Activated CD8-positive, alpha-beta T cell treated with anti-CD3 and anti-CD28 coated beads, Interleukin-2, amount 10 ng/mL, durations not matched to agents 7 days and 5 days (primary cell): ENCODE data around the gene DNAJB14. TPM values are rescaled to one million over a fixed set of nuclear protein-coding genes. Genes with fewer than 3 reads are reported as not detected.
"Not testable (repeated sequence)": the region's sequence is repeated elsewhere in the genome, so short reads cannot be mapped to it uniquely, and the experiment has no call there.

Source experiments
- ATAC-seq: fragments of 150-1000 bp; cut with Tn5 transposase; one replicate; pipeline ENCODE4 v1.10.0; 2021; ENCODE audit warnings: moderate library complexity
- CTCF ChIA-PET: fragments of 350-600 bp; sonication (Branson Sonifier 250); formaldehyde crosslinking; loops from one replicate; lab custom pipeline; 2021; ENCODE audit warnings: antibody characterized with exemption; lab: Charles Lee
- POLR2A ChIA-PET: fragments of 350-600 bp; sonication (Branson Sonifier 250); formaldehyde crosslinking; loops from one replicate; lab custom pipeline; 2021; ENCODE audit warnings: antibody characterized with exemption; lab: Charles Lee
- DNase-seq: peaks from one replicate; pipeline ENCODE4 v3.0.0-alpha.2; 2020
- H3K27ac Mint-ChIP-seq: one replicate; pipeline ENCODE4 v1.8.0; 2021; ENCODE audit warnings: mild to moderate bottlenecking, mixed read lengths
- H3K27me3 Mint-ChIP-seq: one replicate; pipeline ENCODE4 v1.8.0; 2021; ENCODE audit warnings: low read depth, mixed read lengths
- H3K36me3 Mint-ChIP-seq: one replicate; pipeline ENCODE4 v1.8.0; 2021; ENCODE audit warnings: low read depth, mixed read lengths
- H3K4me1 Mint-ChIP-seq: one replicate; pipeline ENCODE4 v1.8.0; 2021; ENCODE audit warnings: low read depth, mixed read lengths
- H3K4me3 Mint-ChIP-seq: one replicate; pipeline ENCODE4 v1.8.0; 2021; ENCODE audit warnings: mild to moderate bottlenecking, mixed read lengths
- H3K9me3 Mint-ChIP-seq: one replicate; pipeline ENCODE4 v1.8.0; 2022; ENCODE audit warnings: mixed read lengths; ENCODE audit not compliant: insufficient read depth
- total RNA-seq, 2 experiments: library from RNA; stranded (reverse); gene quantifications; one replicate each; pipeline ENCODE4 v1.2.3, GENCODE V29; 2021

DNAJB14 gene
- total RNA-seq, 2 experiments from 2014 or later, result 52.7 to 54.6 TPM

DNA sequence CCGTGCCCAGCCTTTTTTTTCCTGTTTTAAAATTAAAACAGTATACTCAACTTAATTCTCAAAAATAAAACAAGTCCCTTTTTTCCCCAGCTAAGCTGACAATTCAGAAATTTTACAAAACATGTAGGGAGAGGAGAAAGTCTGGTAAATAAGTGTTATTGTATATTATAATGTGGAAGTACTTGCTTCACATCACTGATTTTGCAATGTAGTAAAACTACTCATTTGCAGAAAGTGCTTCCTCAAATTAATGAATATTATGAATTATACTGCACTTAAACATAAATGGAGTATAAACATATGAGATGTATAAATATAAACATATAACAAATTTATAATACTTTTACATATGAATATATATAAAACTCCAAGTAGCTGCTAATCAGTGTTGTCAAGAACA, 15.3 kb upstream of the DNAJB14 start:
- peaks cover 9% of the 10 kb centered on the region for H3K36me3 Mint-ChIP-seq

DNA sequence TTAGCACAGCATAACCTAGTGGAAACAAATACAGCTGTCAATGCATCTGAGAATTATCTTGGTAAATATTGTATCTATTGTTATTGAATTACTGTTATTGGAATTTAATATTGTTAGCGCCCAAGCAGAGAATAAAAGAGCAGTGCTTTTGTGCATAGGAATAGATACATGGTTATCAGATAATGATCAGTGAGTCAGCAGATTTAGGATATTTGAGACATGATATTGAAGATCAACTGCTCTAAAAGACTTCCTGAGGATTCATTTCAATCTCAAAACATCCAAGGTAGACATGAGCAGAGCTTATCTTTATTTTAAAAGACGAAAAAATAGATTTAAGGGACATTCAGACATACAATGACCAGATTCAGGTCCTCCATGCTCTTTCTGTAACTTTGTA, 14.2 kb upstream of the DNAJB14 start:
- ChIA-PET CTCF (interaction anchor here (0.7 to 1.3 kb wide), 2 partner anchors 10 to 12 kb away, joined by 3 to 5 read pairs; no protein-coding TSS in a partner anchor), POLR2A (interaction anchor here (1.0 kb wide), 1 partner anchor 10 kb away, joined by 4 read pairs; no protein-coding TSS in a partner anchor)
- Mint-ChIP-seq H3K4me3 (no peak overlapping the region), H3K36me3 (peaks cover 9% of the 10 kb centered on the region), H3K4me1 (peaks cover 12% of the 10 kb centered on the region), H3K9me3 (peaks cover 7% of the 10 kb centered on the region), H3K27me3 (peaks cover 4% of the 10 kb centered on the region), H3K27ac (no peak overlapping the region)
- DNase-seq (no peak), ATAC-seq (no peak)

More for the DNA sequence above, 15.3 kb upstream of the DNAJB14 start:
- ChIA-PET POLR2A (interaction anchor here (2.4 kb wide), 1 partner anchor 11 kb away, joined by 7 read pairs; the partner anchor contains the start of gene H2AZ1), CTCF (interaction anchor here (1.5 to 1.8 kb wide), 3 partner anchors 11 to 77 kb away, joined by 3 to 4 read pairs (median 4); partner anchors contain the start of gene H2AZ1)
- DNase-seq (no peak), ATAC-seq (no peak)
- Mint-ChIP-seq H3K9me3 (peaks cover 7% of the 10 kb centered on the region), H3K4me3 (no peak overlapping the region), H3K4me1 (peaks cover 21% of the 10 kb centered on the region), H3K27me3 (peaks cover 4% of the 10 kb centered on the region), H3K27ac (no peak overlapping the region)

DNA sequence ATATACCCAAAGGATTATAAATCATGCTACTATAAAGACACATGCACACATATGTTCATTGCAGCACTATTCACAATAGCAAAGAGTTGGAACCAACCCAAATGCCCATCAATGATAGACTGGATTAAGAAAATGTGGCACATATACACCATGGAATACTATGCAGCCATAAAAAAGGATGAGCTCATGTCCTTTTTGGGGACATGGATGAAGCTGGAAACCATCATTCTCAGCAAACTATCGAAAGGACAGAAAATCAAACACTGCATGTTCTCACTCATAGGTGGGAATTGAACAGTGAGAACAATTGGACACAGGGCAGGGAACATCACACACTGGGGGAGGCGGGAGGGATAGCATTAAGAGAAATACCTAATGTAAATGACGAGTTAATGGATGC, 11.8 kb upstream of the DNAJB14 start:
- H3K36me3 Mint-ChIP-seq, H3K27me3 Mint-ChIP-seq, H3K4me3 Mint-ChIP-seq, H3K4me1 Mint-ChIP-seq, H3K27ac Mint-ChIP-seq, CTCF ChIA-PET, ATAC-seq, H3K9me3 Mint-ChIP-seq, DNase-seq: not testable (repeated sequence)
- POLR2A ChIA-PET, result interaction anchor here (0.5 kb wide), 1 partner anchor 61 kb away, joined by 4 read pairs; no protein-coding TSS in a partner anchor

DNA sequence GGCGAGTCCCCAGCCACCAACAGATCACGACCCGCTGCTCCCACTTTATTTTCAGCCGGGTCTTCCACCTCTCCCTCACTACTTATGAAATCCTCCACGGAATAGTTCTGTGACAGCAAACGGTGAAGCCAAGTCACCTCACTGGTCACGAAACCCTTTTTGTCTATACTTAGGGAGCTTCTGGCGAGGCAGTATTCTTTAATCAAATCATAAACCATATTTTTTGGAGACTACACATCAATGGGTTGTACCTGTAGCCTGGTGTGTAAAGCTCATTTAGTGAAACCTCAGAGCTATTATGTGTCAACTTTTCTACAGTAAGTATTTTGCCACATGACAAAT, 4.5 kb upstream of the DNAJB14 start:
- CTCF ChIA-PET, result interaction anchor here (0.8 to 1.9 kb wide), 6 partner anchors 10 to 143 kb away, joined by 4 to 9 read pairs (median 5); no protein-coding TSS in a partner anchor
- POLR2A ChIA-PET, result interaction anchor here (0.8 to 7.0 kb wide), 14 partner anchors 10 to 387 kb away, joined by 3 to 55 read pairs (median 4); partner anchors contain the start of genes DAPP1, LAMTOR3 and TRMT10A

DNA sequence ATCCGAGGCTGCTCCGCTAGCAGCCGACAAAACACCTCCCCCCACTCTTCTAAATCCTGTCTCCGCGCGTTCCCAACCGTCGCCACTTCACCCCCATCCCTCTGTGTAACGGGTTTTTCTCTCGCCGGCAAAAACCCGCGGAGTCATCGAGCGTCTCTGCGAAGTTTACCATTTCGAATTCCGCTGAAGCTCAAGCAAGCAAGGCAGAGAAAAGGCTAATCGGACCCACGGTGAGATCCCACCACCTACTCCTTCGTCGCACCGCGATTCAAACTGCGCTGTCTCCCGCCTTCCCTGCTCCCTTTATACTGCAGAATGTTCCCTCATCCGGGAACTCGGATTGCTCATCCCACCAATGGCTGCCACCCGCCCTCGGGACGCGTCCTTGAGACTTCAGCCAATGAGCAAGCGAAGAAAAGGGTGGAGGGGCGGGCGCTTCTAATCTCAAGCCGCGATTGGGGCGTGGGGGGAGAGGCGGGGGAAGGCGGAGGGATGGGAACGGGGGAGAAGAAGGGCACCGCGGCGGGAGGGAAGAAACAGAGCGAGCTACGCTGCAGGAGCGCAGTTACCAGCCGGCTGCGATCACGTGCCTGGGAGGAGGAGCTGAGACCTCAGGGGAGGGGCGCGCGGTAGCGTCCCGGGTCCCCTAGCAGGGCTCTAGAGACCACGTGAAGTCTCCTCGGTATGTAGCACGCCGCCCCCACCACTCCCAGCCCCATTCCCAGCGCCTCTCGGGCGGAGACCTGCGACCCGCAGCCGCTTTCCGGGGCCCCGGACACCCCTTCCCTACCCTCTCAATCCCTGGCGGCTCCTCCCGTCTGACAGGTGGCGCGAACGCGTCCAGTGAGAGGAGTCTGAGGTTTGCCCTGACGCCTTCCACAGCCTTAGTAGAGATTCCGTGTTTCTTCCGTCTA, 3.8 kb upstream of the DNAJB14 start, which contains the start of gene H2AZ1:
Gene H2AZ1 (minus strand): TSS at position 277 of the 914 bp plus-strand sequence. CDS start 105 bp downstream, at position 172.
- H3K27ac Mint-ChIP-seq, result no peak within 1 kb of the TSS
- H3K4me1 Mint-ChIP-seq, result peaks cover 30% of the 10 kb centered on the region
- peaks cover 26% of the 10 kb centered on the region for H3K36me3 Mint-ChIP-seq
- H3K9me3 Mint-ChIP-seq, result no peaks in the 10 kb centered on the region
- DNase-seq, result peak; percentile 99
- ChIA-PET POLR2A (interaction anchor here (0.6 to 7.0 kb wide), 15 partner anchors 9 to 386 kb away, joined by 3 to 55 read pairs (median 3); partner anchors contain the start of genes DAPP1, LAMTOR3 and TRMT10A), CTCF (interaction anchor here (0.8 to 1.9 kb wide), 7 partner anchors 10 to 143 kb away, joined by 3 to 9 read pairs (median 5); no protein-coding TSS in a partner anchor)
- H3K4me3 Mint-ChIP-seq, result no peak within 1 kb of the TSS
- peak; percentile 66 for ATAC-seq
- H3K27me3 Mint-ChIP-seq, result no peaks in the 10 kb centered on the region

More for the DNA sequence above, 4.5 kb upstream of the DNAJB14 start:
- H3K36me3 Mint-ChIP-seq, result peaks cover 19% of the 10 kb centered on the region
- no peaks in the 10 kb centered on the region for H3K9me3 Mint-ChIP-seq
- DNase-seq (no peak), ATAC-seq (no peak)
- no peak overlapping the region for H3K4me3 Mint-ChIP-seq
- H3K27me3 Mint-ChIP-seq, result no peaks in the 10 kb centered on the region
- H3K4me1 Mint-ChIP-seq, result peaks cover 23% of the 10 kb centered on the region
- H3K27ac Mint-ChIP-seq, result no peak overlapping the region

DNA sequence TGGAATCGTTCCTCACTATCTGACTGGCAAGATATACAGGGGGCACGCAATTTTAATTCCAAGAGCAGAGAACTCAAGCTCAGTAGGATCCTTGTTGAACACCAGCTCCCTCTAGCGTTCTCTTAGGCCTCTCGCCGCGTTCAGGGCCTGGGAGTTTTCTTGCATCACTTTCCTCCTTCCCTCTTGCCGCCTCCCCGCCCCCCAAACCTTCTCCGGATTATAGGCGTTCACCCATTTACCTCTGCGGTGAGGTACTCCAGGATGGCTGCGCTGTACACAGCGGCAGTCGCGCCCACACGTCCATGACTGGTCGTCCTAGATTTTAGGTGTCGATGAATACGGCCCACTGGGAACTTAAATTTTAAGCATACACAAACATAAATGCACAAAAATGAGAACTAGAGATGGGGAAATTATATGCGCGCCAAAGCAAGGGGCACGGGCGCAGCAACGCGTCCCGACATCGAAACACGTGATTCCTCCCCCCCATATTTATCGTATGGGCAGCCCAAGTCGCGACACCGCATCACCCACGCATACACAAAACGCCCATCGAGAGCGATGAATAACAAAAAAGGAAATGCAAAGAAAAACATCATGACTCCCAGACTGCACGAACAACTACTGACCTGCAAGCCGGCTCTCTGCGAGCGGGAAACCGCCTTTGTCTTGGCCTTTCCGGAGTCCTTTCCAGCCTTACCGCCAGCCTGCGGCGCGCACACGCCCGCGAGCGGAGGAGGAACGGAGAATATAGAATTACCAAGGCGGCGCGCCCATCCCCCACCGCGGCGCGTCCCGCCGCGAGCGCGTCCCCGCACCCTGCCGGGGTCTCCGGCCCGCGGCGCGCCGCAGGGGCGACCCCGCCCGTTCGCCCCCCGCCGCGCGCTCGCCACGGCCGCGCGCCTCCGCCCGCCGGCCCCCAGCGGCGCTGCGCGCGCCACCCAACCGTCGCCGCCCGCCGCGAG, 2.9 kb upstream of the DNAJB14 start:
- ChIA-PET CTCF (interaction anchor here (0.6 to 3.5 kb wide), 20 partner anchors 9 to 386 kb away, joined by 3 to 23 read pairs (median 4); partner anchors contain the start of genes LAMTOR3 and TRMT10A), POLR2A (interaction anchor here (0.6 to 7.0 kb wide), 18 partner anchors 10 to 386 kb away, joined by 3 to 55 read pairs (median 3); partner anchors contain the start of genes DAPP1, LAMTOR3 and TRMT10A)
- Mint-ChIP-seq H3K27me3 (no peaks in the 10 kb centered on the region), H3K27ac (no peak overlapping the region), H3K4me3 (no peak overlapping the region), H3K4me1 (peaks cover 37% of the 10 kb centered on the region), H3K9me3 (no peaks in the 10 kb centered on the region), H3K36me3 (peaks cover 34% of the 10 kb centered on the region)
- ATAC-seq (peak; percentile 25), DNase-seq (peak; percentile 96)

DNA sequence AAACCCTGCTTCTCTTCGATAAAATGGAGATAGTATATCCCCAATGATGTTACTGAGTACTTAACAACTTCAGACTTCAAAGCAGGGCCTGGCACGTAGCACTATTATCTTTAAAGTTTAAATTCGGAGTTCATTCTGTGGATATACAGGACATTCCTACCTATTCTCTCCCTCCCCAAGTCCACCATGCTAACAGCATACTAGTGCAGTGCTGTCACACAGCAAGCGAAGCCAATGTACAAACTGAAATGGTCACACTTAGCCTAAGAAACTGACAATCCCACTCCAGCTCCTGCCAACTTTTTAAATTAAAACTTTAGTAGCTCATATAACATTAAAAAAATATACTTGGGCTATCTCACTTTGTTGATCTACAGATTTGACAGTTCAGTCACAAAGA, 1.2 kb upstream of the DNAJB14 start:
- H3K27ac Mint-ChIP-seq, result peak overlapping the region; percentile 98
- H3K4me1 Mint-ChIP-seq, result peaks cover 52% of the 10 kb centered on the region

DNA sequence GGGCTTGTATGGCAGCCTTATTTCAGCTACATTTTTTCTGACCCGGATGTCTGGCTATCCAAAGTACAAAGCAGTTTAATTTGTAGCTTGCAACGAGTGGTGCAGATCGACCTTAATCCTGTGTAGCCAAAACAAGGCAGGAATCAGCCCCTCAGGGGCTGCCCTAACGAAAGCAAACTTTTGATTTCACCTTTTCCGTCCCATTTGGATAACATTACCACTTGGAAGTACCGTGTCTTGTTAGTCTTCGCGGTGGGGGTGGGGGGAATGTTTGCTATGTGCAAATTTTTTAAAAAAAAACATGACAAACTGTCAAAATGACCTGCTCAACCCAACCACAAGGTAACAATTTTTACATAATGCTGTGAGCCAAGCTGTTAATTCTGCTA, 766 bp upstream of the DNAJB14 start:
- Mint-ChIP-seq H3K36me3 (peaks cover 51% of the 10 kb centered on the region), H3K9me3 (no peaks in the 10 kb centered on the region), H3K27ac (peak overlapping the region; percentile 98), H3K4me3 (no peak overlapping the region), H3K4me1 (peaks cover 51% of the 10 kb centered on the region), H3K27me3 (no peaks in the 10 kb centered on the region)
- DNase-seq (no peak), ATAC-seq (no peak)
- ChIA-PET POLR2A (interaction anchor here (0.7 to 7.0 kb wide), 12 partner anchors 12 to 384 kb away, joined by 3 to 55 read pairs (median 8); partner anchors contain the start of genes DAPP1, LAMTOR3 and TRMT10A), CTCF (interaction anchor here (0.7 to 3.5 kb wide), 15 partner anchors 20 to 136 kb away, joined by 3 to 23 read pairs (median 4); partner anchors contain the start of genes DAPP1 and LAMTOR3)

More for the DNA sequence above, 1.2 kb upstream of the DNAJB14 start:
- ChIA-PET POLR2A (interaction anchor here (0.7 to 7.0 kb wide), 12 partner anchors 13 to 384 kb away, joined by 3 to 55 read pairs (median 8); partner anchors contain the start of genes DAPP1, LAMTOR3 and TRMT10A), CTCF (interaction anchor here (0.6 to 3.5 kb wide), 18 partner anchors 7 to 357 kb away, joined by 3 to 23 read pairs (median 4); partner anchors contain the start of genes DAPP1 and LAMTOR3)
- no peak for ATAC-seq
- DNase-seq, result no peak
- Mint-ChIP-seq H3K36me3 (peaks cover 51% of the 10 kb centered on the region), H3K27me3 (no peaks in the 10 kb centered on the region), H3K4me3 (no peak overlapping the region), H3K9me3 (no peaks in the 10 kb centered on the region)

DNA sequence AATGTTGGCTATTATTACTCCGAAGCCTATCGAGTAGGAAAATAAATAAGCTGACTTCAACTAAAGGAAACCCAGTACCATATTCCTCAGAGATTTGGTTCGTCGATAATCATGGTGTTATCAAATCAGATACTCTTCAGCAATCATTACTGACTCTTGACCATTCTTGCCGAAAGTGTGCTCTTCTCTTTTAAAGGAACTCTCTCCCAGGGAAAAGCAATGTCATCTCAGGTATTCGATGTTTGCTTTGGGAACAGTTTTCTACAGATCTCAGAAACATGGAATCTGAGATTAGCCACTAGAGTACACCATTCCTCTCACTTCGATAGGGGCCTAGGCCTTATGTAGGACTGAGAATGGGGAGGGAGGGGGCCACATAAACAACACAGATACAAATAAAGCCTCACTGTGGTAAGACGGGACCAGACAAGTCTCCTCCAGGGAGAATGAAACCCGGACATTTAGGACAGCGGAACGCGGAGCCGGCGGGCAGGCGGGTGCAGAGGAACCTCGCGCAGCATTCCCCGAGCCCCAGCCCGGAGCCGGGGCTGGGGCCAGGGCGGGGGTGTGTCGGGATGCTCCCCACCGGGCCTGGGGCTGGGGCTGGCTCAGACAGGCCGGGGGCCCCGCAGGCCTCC, 581 bp downstream of the DNAJB14 start:
- DNase-seq, result no peak
- CTCF ChIA-PET, result interaction anchor here (0.7 to 3.5 kb wide), 10 partner anchors 24 to 150 kb away, joined by 3 to 23 read pairs (median 4); partner anchors contain the start of genes DAPP1 and LAMTOR3

More for the DNA sequence above, 581 bp downstream of the DNAJB14 start:
- H3K36me3 Mint-ChIP-seq, result peaks cover 57% of the 10 kb centered on the region
- ATAC-seq, result peak; percentile 5
- POLR2A ChIA-PET, result interaction anchor here (0.6 to 7.0 kb wide), 11 partner anchors 20 to 382 kb away, joined by 3 to 55 read pairs (median 9); partner anchors contain the start of genes DAPP1, LAMTOR3 and TRMT10A
- no peaks in the 10 kb centered on the region for H3K27me3 Mint-ChIP-seq
- H3K27ac Mint-ChIP-seq, result peak overlapping the region; percentile 96
- peaks cover 55% of the 10 kb centered on the region for H3K4me1 Mint-ChIP-seq
- peak overlapping the region; percentile 97 for H3K4me3 Mint-ChIP-seq
- no peaks in the 10 kb centered on the region for H3K9me3 Mint-ChIP-seq
